GM23248 (cell line): ENCODE data around the gene BMPR1B.

Source experiments
- EZH2 ChIP-seq: fragments of 200-600 bp; sonication (generic); IDR thresholded peaks from 2 replicates; pipeline ENCODE4 v1.6.1; 2018; ENCODE audit warnings: antibody characterized with exemption, mild to moderate bottlenecking; ENCODE audit not compliant: insufficient read depth, poor library complexity, severe bottlenecking
- EZH2phosphoT487 ChIP-seq: fragments of 200-600 bp; sonication (generic); IDR thresholded peaks from 2 replicates; pipeline ENCODE4 v1.6.1; 2018; ENCODE audit warnings: antibody characterized with exemption, moderate library complexity, mild to moderate bottlenecking, low read depth; ENCODE audit not compliant: insufficient read depth

DNA sequence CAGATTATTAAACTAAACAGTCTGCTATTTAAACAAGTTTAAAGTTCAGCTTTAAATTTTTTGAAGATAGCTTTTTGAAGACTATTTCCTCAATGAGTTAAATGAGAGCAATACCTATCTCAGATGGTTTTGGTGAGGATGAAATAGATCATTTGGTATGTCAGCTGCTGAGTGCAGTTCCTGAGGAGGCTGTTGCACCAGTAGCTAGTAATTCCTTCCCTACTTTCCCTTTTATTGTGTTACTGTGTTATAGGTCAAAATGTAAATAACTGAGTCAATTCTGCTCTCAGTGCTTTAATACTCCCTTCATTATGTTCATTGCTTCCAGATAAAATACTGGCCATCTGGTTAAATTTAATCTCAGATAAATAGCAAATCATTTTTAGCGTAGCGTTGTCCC lies 48.6 kb downstream of the BMPR1B start:
- no peak for TF ChIP-seq EZH2
- TF ChIP-seq EZH2phosphoT487 = no peak
